ENCODE data around the gene KLHDC10.

KLHDC10 gene

GRCh38 chr7:130113887-130114286, 43.6 kb downstream of the KLHDC10 start:
- no peak overlapping the region for H3K4me3 ChIP-seq (ENCODE audit: low read depth, low read length)
- ChIA-PET POLR2A (no interaction called here), CTCF (interaction anchor here (1.3 to 3.3 kb wide), 3 partner anchors 15 to 42 kb away, joined by 4 to 19 read pairs (median 4); no protein-coding TSS in a partner anchor)
- DNase-seq (ENCODE audit: low read depth, low spot score) = no peak
- no peak for TF ChIP-seq CTCF (IDR thresholded peaks at IDR 0.05; ENCODE audit: insufficient read depth, low read length, missing control alignments)

- CTCF ChIA-PET = interaction anchor here (1.3 to 3.3 kb wide), 3 partner anchors 15 to 42 kb away, joined by 4 to 19 read pairs (median 4); no protein-coding TSS in a partner anchor
- POLR2A ChIA-PET = no interaction called here
Observed at GRCh38 chr7:130114374-130114773, 44.0 kb downstream of the KLHDC10 start.

GRCh38 chr7:130114776-130115175, 44.4 kb downstream of the KLHDC10 start:
- no peak for DNase-seq (ENCODE audit: low read depth, low spot score)
- ChIA-PET CTCF (interaction anchor here (1.3 to 3.3 kb wide), 3 partner anchors 16 to 43 kb away, joined by 4 to 19 read pairs (median 4); no protein-coding TSS in a partner anchor), POLR2A (no interaction called here)
- TF ChIP-seq CTCF (IDR thresholded peaks at IDR 0.05; ENCODE audit: insufficient read depth, low read length, missing control alignments) = no peak
- no peak overlapping the region for H3K4me3 ChIP-seq (ENCODE audit: low read depth, low read length)

More at GRCh38 chr7:130114374-130114773, 44.0 kb downstream of the KLHDC10 start:
- TF ChIP-seq CTCF (IDR thresholded peaks at IDR 0.05; ENCODE audit: insufficient read depth, low read length, missing control alignments) = no peak
- no peak for DNase-seq (ENCODE audit: low read depth, low spot score)
- no peak overlapping the region for H3K4me3 ChIP-seq (ENCODE audit: low read depth, low read length)

- POLR2A ChIA-PET = no interaction called here
- DNase-seq (ENCODE audit: low read depth, low spot score) = no peak
- H3K4me3 ChIP-seq (ENCODE audit: low read depth, low read length) = no peak overlapping the region
- TF ChIP-seq CTCF (IDR thresholded peaks at IDR 0.05; ENCODE audit: insufficient read depth, low read length, missing control alignments) = no peak
- CTCF ChIA-PET = interaction anchor here (1.6 kb wide), 1 partner anchor 22 kb away, joined by 6 read pairs; no protein-coding TSS in a partner anchor
Observed at GRCh38 chr7:130118294-130118693, 48.0 kb downstream of the KLHDC10 start.

- no peak overlapping the region for H3K4me3 ChIP-seq (ENCODE audit: low read depth, low read length)
- DNase-seq (ENCODE audit: low read depth, low spot score) = no peak
- ChIA-PET POLR2A (no interaction called here), CTCF (no interaction called here)
- TF ChIP-seq CTCF (IDR thresholded peaks at IDR 0.05; ENCODE audit: insufficient read depth, low read length, missing control alignments) = no peak
Observed at GRCh38 chr7:130118801-130119200, 48.5 kb downstream of the KLHDC10 start.

- no peak for DNase-seq (ENCODE audit: low read depth, low spot score)
- CTCF ChIA-PET = no interaction called here
- H3K4me3 ChIP-seq (ENCODE audit: low read depth, low read length) = no peak overlapping the region
- no peak for TF ChIP-seq CTCF (IDR thresholded peaks at IDR 0.05; ENCODE audit: insufficient read depth, low read length, missing control alignments)
- POLR2A ChIA-PET = no interaction called here
Observed at GRCh38 chr7:130123501-130123900, 53.2 kb downstream of the KLHDC10 start.
